PC-9 (cell line): Measurements from ENCODE around the gene THADA.

Experiments
- EZH2 ChIP-seq: fragments of 200-600 bp; sonication (generic); IDR thresholded peaks from 2 replicates; pipeline ENCODE4 v1.8.0; 2017; ENCODE audit warnings: antibody characterized with exemption, low read depth
- TF ChIP-seq, protein P1 (sequence below): fragments of 200-600 bp; sonication (generic); conservative IDR thresholded peaks from 2 replicates; pipeline ENCODE4 v1.6.1; 2017; ENCODE audit warnings: mixed run types, antibody characterized with exemption, mild to moderate bottlenecking, moderate library complexity

DNA sequence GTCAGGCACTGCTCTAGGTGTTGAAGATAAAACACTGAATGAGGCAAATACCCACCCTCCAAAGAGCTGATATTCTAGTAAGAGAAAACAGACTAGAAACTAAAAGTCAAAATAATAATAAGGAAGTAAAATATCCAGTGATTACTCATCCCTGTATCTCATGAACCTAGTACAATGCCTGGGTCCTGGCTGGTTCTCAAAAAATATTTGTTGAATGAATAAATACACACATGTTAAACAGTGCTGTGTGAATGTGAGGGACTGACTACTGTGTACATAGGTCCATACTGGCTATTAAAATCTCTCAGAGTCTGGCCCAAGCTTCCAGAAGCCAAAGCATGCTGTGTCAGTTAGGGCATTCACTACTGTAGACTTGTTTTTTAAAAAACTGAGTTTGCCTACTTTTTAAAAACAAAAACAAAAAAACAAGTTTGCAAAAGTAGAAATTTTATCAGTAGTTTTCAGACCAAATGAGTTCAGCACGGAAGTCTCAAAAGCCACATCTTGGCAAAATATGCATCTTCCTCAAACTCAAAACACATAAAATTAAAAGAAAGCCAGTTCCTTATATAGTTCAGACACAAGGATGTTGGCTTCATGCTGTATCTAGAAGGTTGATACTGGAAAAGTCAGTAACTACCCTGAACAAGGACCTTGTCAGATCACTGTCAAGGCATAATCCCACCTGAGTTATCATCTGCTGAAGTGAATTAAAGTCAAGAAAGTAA lies 136.2 kb downstream of the THADA start:
- TF ChIP-seq, protein P1, sequence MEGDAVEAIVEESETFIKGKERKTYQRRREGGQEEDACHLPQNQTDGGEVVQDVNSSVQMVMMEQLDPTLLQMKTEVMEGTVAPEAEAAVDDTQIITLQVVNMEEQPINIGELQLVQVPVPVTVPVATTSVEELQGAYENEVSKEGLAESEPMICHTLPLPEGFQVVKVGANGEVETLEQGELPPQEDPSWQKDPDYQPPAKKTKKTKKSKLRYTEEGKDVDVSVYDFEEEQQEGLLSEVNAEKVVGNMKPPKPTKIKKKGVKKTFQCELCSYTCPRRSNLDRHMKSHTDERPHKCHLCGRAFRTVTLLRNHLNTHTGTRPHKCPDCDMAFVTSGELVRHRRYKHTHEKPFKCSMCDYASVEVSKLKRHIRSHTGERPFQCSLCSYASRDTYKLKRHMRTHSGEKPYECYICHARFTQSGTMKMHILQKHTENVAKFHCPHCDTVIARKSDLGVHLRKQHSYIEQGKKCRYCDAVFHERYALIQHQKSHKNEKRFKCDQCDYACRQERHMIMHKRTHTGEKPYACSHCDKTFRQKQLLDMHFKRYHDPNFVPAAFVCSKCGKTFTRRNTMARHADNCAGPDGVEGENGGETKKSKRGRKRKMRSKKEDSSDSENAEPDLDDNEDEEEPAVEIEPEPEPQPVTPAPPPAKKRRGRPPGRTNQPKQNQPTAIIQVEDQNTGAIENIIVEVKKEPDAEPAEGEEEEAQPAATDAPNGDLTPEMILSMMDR = no peak
- no peak for TF ChIP-seq EZH2
